CD4-positive, alpha-beta T cell (primary cell): Measurements from ENCODE around the gene SFMBT1. TPM values are rescaled to one million over a fixed set of nuclear protein-coding genes. Genes with fewer than 3 reads are reported as not detected.

Experiments used
- ATAC-seq: fragments of 200-7000 bp; cut with Tn5 transposase; one replicate; pipeline ENCODE4 v1.10.0; 2022; ENCODE audit warnings: mild to moderate bottlenecking; ENCODE audit not compliant: poor library complexity
- CTCF ChIA-PET: fragments of 350-600 bp; sonication (Branson Sonifier 250); formaldehyde crosslinking; loops from one replicate; lab custom pipeline; 2021; ENCODE audit warnings: antibody characterized with exemption, inconsistent platforms; lab: Charles Lee
- POLR2A ChIA-PET: fragments of 350-600 bp; sonication (Branson Sonifier 250); formaldehyde crosslinking; loops from one replicate; lab custom pipeline; 2021; ENCODE audit warnings: antibody characterized with exemption, inconsistent platforms; lab: Charles Lee
- DNase-seq, 14 experiments: peaks; one replicate each; pipeline ENCODE4 v3.0.0-alpha.2; 2013 to 2020; ENCODE audit warnings: mixed read lengths in 2 of 14
- H3K27ac ChIP-seq, 2 donors: one replicate each; pipeline versions ENCODE4 v1.5.1 to v1.7.0; 2013; ENCODE audit warnings: low read length in 2 of 2, low read depth in 1 of 2, mild to moderate bottlenecking in 1 of 2
- H3K27me3 ChIP-seq, 2 experiments: 1 replicate in 1 of 2; 2 replicates in 1 of 2; pipeline versions ENCODE4 v1.6.1 to v1.7.0; 2013; ENCODE audit warnings: low read length in 2 of 2, control low read depth in 1 of 2, mild to moderate bottlenecking in 1 of 2, moderate library complexity in 1 of 2; ENCODE audit not compliant: insufficient read depth in 2 of 2, control insufficient read depth in 1 of 2
- H3K36me3 ChIP-seq: one replicate; pipeline ENCODE4 v1.6.1; 2013; ENCODE audit warnings: low read length, control low read depth; ENCODE audit not compliant: insufficient read depth
- H3K4me1 ChIP-seq: one replicate; pipeline ENCODE4 v1.6.1; 2013; ENCODE audit warnings: low read length, control low read depth; ENCODE audit not compliant: insufficient read depth
- H3K4me3 ChIP-seq: one replicate; pipeline ENCODE4 v1.5.1; 2013; ENCODE audit warnings: mild to moderate bottlenecking, low read length, moderate library complexity
- H3K9me3 ChIP-seq, 2 experiments: 1 replicate in 1 of 2; 2 replicates in 1 of 2; pipeline versions ENCODE4 v1.6.1 to v1.7.0; 2013; ENCODE audit warnings: low read length in 2 of 2, mild to moderate bottlenecking in 2 of 2, control low read depth in 1 of 2, moderate library complexity in 1 of 2; ENCODE audit not compliant: control insufficient read depth in 1 of 2, insufficient read depth in 1 of 2
- H3K27ac Mint-ChIP-seq: one replicate; pipeline ENCODE4 v1.8.0; 2020; ENCODE audit warnings: mixed read lengths
- H3K27me3 Mint-ChIP-seq: one replicate; pipeline ENCODE4 v1.8.0; 2021; ENCODE audit warnings: mixed read lengths
- H3K36me3 Mint-ChIP-seq: one replicate; pipeline ENCODE4 v1.8.0; 2021; ENCODE audit warnings: low read depth, mixed read lengths
- H3K4me1 Mint-ChIP-seq: one replicate; pipeline ENCODE4 v1.8.0; 2021; ENCODE audit warnings: low read depth, mixed read lengths
- H3K4me3 Mint-ChIP-seq: one replicate; pipeline ENCODE4 v1.8.0; 2020; ENCODE audit warnings: mild to moderate bottlenecking, mixed read lengths
- H3K9me3 Mint-ChIP-seq: one replicate; pipeline ENCODE4 v1.8.0; 2020; ENCODE audit warnings: mixed read lengths
- CTCF ChIP-seq: fragments of 200-600 bp; IDR thresholded peaks from one replicate; pipeline ENCODE4 v1.8.0; 2022; ENCODE audit warnings: antibody characterized with exemption, mild to moderate bottlenecking
- intact Hi-C, 2 experiments: fragments of 100-400 bp; cut with DNase I in 1 of 2; cut with micrococcal nuclease in 1 of 2; formaldehyde crosslinking; loops; one replicate each; pipeline versions ENCODE4 v1.15.1 to v1.9.0; 2023 to 2025; cut with DNase I, micrococcal nuclease
- total RNA-seq, 174 experiments: library from RNA in 2 of 174; stranded (reverse) in 2 of 174; gene quantifications; one replicate each; pipeline ENCODE4 v1.2.3 and lab custom pipeline; 2021 to 2026

SFMBT1 gene
- total RNA-seq, 2 experiments from 2014 or later = 54.3 to 55.9 TPM

GRCh38 chr3:53083521-53083920 is 37.6 kb upstream of the SFMBT1 start:
- no peak overlapping the region for H3K4me3 ChIP-seq
- Mint-ChIP-seq H3K27me3 (no peaks in the 10 kb centered on the region), H3K36me3 (peaks cover 8% of the 10 kb centered on the region), H3K9me3 (no peaks in the 10 kb centered on the region), H3K27ac (peak overlapping the region; percentile 62), H3K4me3 (no peak overlapping the region), H3K4me1 (no peaks in the 10 kb centered on the region)
- H3K9me3 ChIP-seq = no peaks in the 10 kb centered on the region
- peaks cover 10% of the 10 kb centered on the region for H3K36me3 ChIP-seq
- ATAC-seq (no peak), DNase-seq (no peak)
- no peaks in the 10 kb centered on the region for H3K4me1 ChIP-seq
- ChIA-PET POLR2A (no interaction called here), CTCF (no interaction called here)
- no peak for TF ChIP-seq CTCF
- no peaks in the 10 kb centered on the region for H3K27me3 ChIP-seq
- H3K27ac ChIP-seq = no peak overlapping the region
- intact Hi-C loops = no loop called here

- Mint-ChIP-seq H3K27me3 (no peaks in the 10 kb centered on the region), H3K4me3 (no peak overlapping the region), H3K9me3 (no peaks in the 10 kb centered on the region), H3K4me1 (no peaks in the 10 kb centered on the region), H3K27ac (no peak overlapping the region), H3K36me3 (peaks cover under 1% of the 10 kb centered on the region)
- Histone ChIP-seq H3K27ac (no peak overlapping the region), H3K4me1 (no peaks in the 10 kb centered on the region), H3K4me3 (no peak overlapping the region), H3K9me3 (no peaks in the 10 kb centered on the region), H3K27me3 (no peaks in the 10 kb centered on the region), H3K36me3 (peaks cover 10% of the 10 kb centered on the region)
- ATAC-seq (no peak), DNase-seq (no peak)
- ChIA-PET POLR2A (no interaction called here), CTCF (interaction anchor here (0.7 kb wide), 1 partner anchor 135 kb away, joined by 4 read pairs; no protein-coding TSS in a partner anchor)
- no peak for TF ChIP-seq CTCF
- intact Hi-C loops = no loop called here
These were observed 36.9 kb upstream of the SFMBT1 start for GRCh38 chr3:53082736-53083135.

- CTCF ChIA-PET = no interaction called here
These were observed 35.4 kb upstream of the SFMBT1 start for GRCh38 chr3:53081318-53081717.

More at GRCh38 chr3:53081318-53081717, 35.4 kb upstream of the SFMBT1 start:
- ATAC-seq (no peak), DNase-seq (no peak)
- Mint-ChIP-seq H3K27ac (no peak overlapping the region), H3K4me1 (no peaks in the 10 kb centered on the region), H3K27me3 (no peaks in the 10 kb centered on the region), H3K9me3 (no peaks in the 10 kb centered on the region), H3K36me3 (no peaks in the 10 kb centered on the region), H3K4me3 (no peak overlapping the region)
- Histone ChIP-seq H3K9me3 (no peaks in the 10 kb centered on the region), H3K4me3 (no peak overlapping the region), H3K4me1 (no peaks in the 10 kb centered on the region), H3K27ac (no peak overlapping the region), H3K27me3 (no peaks in the 10 kb centered on the region), H3K36me3 (peaks cover 8% of the 10 kb centered on the region)
- intact Hi-C loops = no loop called here
- TF ChIP-seq CTCF = no peak
- POLR2A ChIA-PET = no interaction called here
